Measurements from ENCODE around the gene DUSP28.
"Not testable (repeated sequence)": the region's sequence is repeated elsewhere in the genome, so short reads cannot be mapped to it uniquely, and the experiment has no call there.

The DUSP28 gene

DNA sequence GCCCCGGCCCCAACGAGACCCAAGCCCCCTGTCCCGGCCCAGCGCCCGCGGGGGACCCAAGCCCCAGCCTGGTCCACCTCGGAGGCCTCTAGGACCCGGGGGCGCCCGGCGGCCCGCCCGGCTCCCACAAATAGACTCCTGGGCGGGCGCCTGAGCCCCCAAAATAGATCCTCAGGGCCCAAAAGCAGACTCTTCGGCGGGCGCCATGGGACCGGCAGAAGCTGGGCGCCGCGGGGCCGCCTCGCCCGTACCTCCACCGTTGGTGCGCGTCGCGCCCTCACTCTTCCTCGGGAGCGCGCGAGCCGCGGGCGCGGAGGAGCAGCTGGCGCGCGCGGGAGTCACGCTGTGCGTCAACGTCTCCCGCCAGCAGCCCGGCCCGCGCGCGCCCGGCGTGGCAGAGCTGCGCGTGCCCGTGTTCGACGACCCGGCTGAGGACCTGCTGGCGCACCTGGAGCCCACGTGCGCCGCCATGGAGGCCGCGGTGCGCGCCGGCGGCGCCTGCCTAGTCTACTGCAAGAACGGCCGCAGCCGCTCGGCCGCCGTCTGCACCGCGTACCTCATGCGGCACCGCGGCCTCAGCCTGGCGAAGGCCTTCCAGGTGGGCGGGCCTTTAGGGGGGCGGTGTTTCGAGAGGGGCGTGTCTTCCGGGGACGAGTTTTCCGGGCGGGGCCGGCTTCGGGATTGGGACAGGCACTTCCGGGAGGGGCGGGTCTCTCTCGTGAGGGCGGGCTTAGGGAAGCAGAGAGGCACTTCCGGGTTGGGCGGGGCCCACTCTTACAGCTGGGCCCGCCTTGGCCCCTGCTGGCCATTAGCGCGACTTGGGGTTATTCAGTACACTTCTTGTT, 545 bp downstream of the DUSP28 start:
- TF ChIP-seq, protein P1, sequence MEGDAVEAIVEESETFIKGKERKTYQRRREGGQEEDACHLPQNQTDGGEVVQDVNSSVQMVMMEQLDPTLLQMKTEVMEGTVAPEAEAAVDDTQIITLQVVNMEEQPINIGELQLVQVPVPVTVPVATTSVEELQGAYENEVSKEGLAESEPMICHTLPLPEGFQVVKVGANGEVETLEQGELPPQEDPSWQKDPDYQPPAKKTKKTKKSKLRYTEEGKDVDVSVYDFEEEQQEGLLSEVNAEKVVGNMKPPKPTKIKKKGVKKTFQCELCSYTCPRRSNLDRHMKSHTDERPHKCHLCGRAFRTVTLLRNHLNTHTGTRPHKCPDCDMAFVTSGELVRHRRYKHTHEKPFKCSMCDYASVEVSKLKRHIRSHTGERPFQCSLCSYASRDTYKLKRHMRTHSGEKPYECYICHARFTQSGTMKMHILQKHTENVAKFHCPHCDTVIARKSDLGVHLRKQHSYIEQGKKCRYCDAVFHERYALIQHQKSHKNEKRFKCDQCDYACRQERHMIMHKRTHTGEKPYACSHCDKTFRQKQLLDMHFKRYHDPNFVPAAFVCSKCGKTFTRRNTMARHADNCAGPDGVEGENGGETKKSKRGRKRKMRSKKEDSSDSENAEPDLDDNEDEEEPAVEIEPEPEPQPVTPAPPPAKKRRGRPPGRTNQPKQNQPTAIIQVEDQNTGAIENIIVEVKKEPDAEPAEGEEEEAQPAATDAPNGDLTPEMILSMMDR (conservative IDR thresholded peaks at IDR 0.05; ENCODE audit: low read depth) = no peak
- peak; percentile 92 for DNase-seq (ENCODE audit: low spot score)
- POLR2A ChIA-PET (ENCODE audit: low non-redundant PET) = interaction anchor here (0.6 to 1.0 kb wide), 2 partner anchors 25 to 33 kb away, joined by 3 to 8 read pairs; partner anchors contain the start of gene CAPN10
- CTCF ChIA-PET = no interaction called here
- H3K27ac ChIP-seq = peak overlapping the region; percentile 95

- CTCF ChIA-PET = interaction anchor here (0.7 kb wide), 1 partner anchor 24 kb away, joined by 3 read pairs; no protein-coding TSS in a partner anchor
- TF ChIP-seq, protein P1 (conservative IDR thresholded peaks at IDR 0.05; ENCODE audit: low read depth) = no peak
- POLR2A ChIA-PET (ENCODE audit: low non-redundant PET) = no interaction called here
- peak overlapping the region; percentile 95 for H3K27ac ChIP-seq
- no peak for DNase-seq (ENCODE audit: low spot score)
Observed at GRCh38 chr2:240561325-240561971, 1.3 kb downstream of the DUSP28 start.

DNA sequence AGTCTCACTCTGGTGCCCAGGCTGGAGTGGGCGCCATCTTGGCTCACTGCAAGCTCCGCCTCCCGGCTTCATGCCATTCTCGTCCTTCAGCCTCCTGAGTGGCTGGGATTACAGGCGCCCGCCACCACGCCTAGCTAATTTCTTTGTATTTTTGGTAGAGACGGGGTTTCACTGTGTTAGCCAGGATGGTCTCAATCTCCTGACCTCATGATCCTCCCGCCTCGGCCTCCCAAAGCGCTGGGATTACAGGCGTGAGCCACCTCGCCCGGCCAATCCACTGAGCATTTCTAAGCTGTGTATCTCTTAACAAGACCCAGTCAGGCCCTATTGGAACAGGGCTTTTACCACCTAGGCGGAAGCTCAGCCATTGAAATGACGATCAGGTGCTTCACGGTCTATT, 3.1 kb downstream of the DUSP28 start:
- DNase-seq (ENCODE audit: low spot score); POLR2A ChIA-PET (ENCODE audit: low non-redundant PET): not testable (repeated sequence)
- CTCF ChIA-PET = interaction anchor here (0.7 kb wide), 1 partner anchor 26 kb away, joined by 3 read pairs; no protein-coding TSS in a partner anchor
- H3K27ac ChIP-seq = 0 out of 2 replicates have a peak overlapping the region, but pooled peaks have one; percentile 13

DNA sequence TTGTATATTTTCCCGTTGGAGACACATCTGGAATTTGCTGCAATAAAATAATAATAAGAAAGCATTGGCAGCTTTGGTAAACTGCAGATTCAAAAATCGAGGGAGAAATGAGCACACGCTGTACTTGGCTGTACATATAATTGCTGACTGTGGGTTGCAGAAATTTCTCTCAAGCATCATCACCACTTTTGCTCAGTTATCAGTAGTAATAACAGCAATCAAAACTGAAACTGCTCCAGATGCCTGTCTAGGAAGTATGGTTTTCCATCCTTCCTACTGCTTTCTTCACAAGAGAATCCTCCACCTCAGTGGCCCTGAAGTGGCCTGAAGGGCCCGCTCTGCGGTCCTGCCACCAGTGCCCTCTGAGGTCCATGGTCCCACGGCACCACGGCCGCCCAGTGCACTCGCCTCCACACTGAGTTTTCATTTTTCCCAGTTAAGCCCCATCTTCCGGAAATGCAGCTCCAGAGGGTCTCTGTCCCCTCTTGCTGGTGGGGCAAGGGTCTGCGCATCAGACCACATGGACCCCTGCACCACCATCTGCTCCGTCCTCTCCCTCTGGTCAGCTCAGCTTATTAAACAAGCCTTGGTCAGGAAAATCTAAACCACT, 3.9 kb downstream of the DUSP28 start:
- peak overlapping the region; percentile 98 for H3K27ac ChIP-seq
- TF ChIP-seq, protein P1 (conservative IDR thresholded peaks at IDR 0.05; ENCODE audit: low read depth) = no peak
- POLR2A ChIA-PET (ENCODE audit: low non-redundant PET) = no interaction called here
- no peak for DNase-seq (ENCODE audit: low spot score)
- CTCF ChIA-PET = interaction anchor here (0.7 kb wide), 1 partner anchor 26 kb away, joined by 3 read pairs; no protein-coding TSS in a partner anchor

DNA sequence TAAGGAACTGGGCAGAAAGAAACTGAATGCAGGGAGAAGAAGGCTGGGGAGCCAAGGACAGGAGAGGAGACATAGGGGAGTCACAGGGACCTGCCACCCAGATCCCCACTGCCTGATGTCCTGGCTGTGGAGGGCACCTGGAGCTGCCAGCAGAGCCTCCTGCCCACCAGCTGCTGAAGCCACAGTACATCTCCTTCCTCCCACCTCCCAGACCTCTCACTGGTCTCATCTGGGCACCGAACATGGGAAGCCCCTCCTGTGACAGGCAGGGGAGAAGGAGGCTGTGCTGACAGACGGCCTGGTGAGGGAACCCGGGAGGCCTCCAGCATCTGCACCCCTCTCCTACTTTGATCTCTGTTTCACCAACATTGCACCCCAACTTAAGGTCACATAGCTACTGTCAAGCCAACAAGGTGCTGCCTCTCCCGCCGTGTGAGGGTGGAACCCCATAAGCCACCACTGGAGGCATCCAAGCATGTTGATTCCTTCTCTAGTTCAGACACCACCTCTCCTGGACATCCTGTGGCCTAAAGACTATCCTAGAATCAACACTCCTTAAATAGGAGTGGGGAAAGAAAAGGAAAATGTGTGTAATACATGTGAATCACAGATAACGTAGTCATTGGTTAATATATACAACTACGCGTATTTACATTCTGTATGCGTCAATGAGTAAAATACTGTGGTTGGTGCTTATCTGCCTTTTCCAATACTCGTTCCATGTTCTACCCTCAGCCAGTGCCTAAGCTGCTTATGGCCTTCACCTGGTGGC, 4.6 kb downstream of the DUSP28 start:
- no peak for DNase-seq (ENCODE audit: low spot score)
- CTCF ChIA-PET = no interaction called here
- POLR2A ChIA-PET (ENCODE audit: low non-redundant PET) = interaction anchor here (2.5 kb wide), 1 partner anchor 21 kb away, joined by 12 read pairs; the partner anchor contains the start of gene CAPN10
- H3K27ac ChIP-seq = peak overlapping the region; percentile 98
- TF ChIP-seq, protein P1 (conservative IDR thresholded peaks at IDR 0.05; ENCODE audit: low read depth) = no peak

- CTCF ChIA-PET = interaction anchor here (0.6 to 1.7 kb wide), 13 partner anchors 11 to 152 kb away, joined by 3 to 16 read pairs (median 4); partner anchors contain the start of gene CAPN10
- TF ChIP-seq, protein P1 (conservative IDR thresholded peaks at IDR 0.05; ENCODE audit: low read depth) = no peak
- peak overlapping the region; percentile 98 for H3K27ac ChIP-seq
- POLR2A ChIA-PET (ENCODE audit: low non-redundant PET) = interaction anchor here (0.6 to 2.5 kb wide), 3 partner anchors 11 to 20 kb away, joined by 3 to 12 read pairs (median 4); partner anchors contain the start of gene CAPN10
- peak; percentile 57 for DNase-seq (ENCODE audit: low spot score)
Observed at GRCh38 chr2:240565333-240566202, 5.4 kb downstream of the DUSP28 start.
